Stimulated activated CD4-positive, alpha-beta T cell treated with anti-CD3 and anti-CD28 coated beads, Interleukin-2, amount 100 ng/mL, for 4 hours (primary cell): ENCODE measurements around the gene FUT8.
"Not testable (repeated sequence)": the region's sequence is repeated elsewhere in the genome, so short reads cannot be mapped to it uniquely, and the experiment has no call there.

Source experiments
- DNase-seq: peaks from one replicate; pipeline ENCODE4 v3.0.0-alpha.2; 2020; ENCODE audit warnings: low read depth

FUT8 gene

GRCh38 chr14:65622703-65623102 is 210.2 kb downstream of the FUT8 start:
- no peak for DNase-seq

- no peak for DNase-seq
Observed at GRCh38 chr14:65623759-65624158, 211.2 kb downstream of the FUT8 start.

- no peak for DNase-seq
Observed at GRCh38 chr14:65627315-65627714, 214.8 kb downstream of the FUT8 start.

GRCh38 chr14:65628664-65629063 is 216.1 kb downstream of the FUT8 start:
- no peak for DNase-seq

- no peak for DNase-seq
Observed at GRCh38 chr14:65631040-65631439, 218.5 kb downstream of the FUT8 start.

GRCh38 chr14:65632487-65632886 is 220.0 kb downstream of the FUT8 start:
- DNase-seq: no peak

GRCh38 chr14:65633666-65634065 is 221.1 kb downstream of the FUT8 start:
- DNase-seq: not testable (repeated sequence)

GRCh38 chr14:65637780-65638179 is 225.2 kb downstream of the FUT8 start:
- peak; percentile 8 for DNase-seq

- no peak for DNase-seq
Observed at GRCh38 chr14:65639216-65639615, 226.7 kb downstream of the FUT8 start.

GRCh38 chr14:65650826-65651225 is 238.3 kb downstream of the FUT8 start:
- no peak for DNase-seq

GRCh38 chr14:65656554-65656953 is 244.0 kb downstream of the FUT8 start:
- no peak for DNase-seq

GRCh38 chr14:65658202-65658601 is 245.7 kb downstream of the FUT8 start:
- no peak for DNase-seq

GRCh38 chr14:65661865-65662264 is 249.3 kb downstream of the FUT8 start:
- no peak for DNase-seq

GRCh38 chr14:65664436-65664835 is 251.9 kb downstream of the FUT8 start:
- DNase-seq: no peak

GRCh38 chr14:65676361-65677014 is 264.0 kb downstream of the FUT8 start:
- no peak for DNase-seq

- DNase-seq: no peak
Observed at GRCh38 chr14:65685572-65685971, 273.0 kb downstream of the FUT8 start.

GRCh38 chr14:65686761-65687160 is 274.2 kb downstream of the FUT8 start:
- no peak for DNase-seq

GRCh38 chr14:65689070-65689469 is 276.5 kb downstream of the FUT8 start:
- no peak for DNase-seq

- not testable (repeated sequence) for DNase-seq
Observed at GRCh38 chr14:65692566-65692965, 280.0 kb downstream of the FUT8 start.

GRCh38 chr14:65696801-65697200 is 284.3 kb downstream of the FUT8 start:
- no peak for DNase-seq

- no peak for DNase-seq
Observed at GRCh38 chr14:65703521-65703920, 291.0 kb downstream of the FUT8 start.

- DNase-seq: no peak
Observed at GRCh38 chr14:65703996-65704395, 291.5 kb downstream of the FUT8 start.

- no peak for DNase-seq
Observed at GRCh38 chr14:65704437-65704836, 291.9 kb downstream of the FUT8 start.

GRCh38 chr14:65704850-65705249 is 292.3 kb downstream of the FUT8 start:
- no peak for DNase-seq

- DNase-seq: no peak
Observed at GRCh38 chr14:65709576-65709975, 297.0 kb downstream of the FUT8 start.
